GM12864 (cell line): Measurements from ENCODE around the gene F11R.
"Not testable (repeated sequence)": the region's sequence is repeated elsewhere in the genome, so short reads cannot be mapped to it uniquely, and the experiment has no call there.

Source experiments
- DNase-seq: peaks from one replicate; pipeline ENCODE4 v3.0.0-alpha.2; 2011; ENCODE audit warnings: low read depth
- H3K4me3 ChIP-seq: 2 replicates; pipeline ENCODE4 v1.5.1; 2011; ENCODE audit warnings: mild to moderate bottlenecking, low read depth, low read length, control low read depth
- TF ChIP-seq, protein P1 (sequence below): IDR thresholded peaks from 2 replicates; pipeline ENCODE4 v1.5.1; 2011; ENCODE audit warnings: low read depth, mild to moderate bottlenecking, moderate library complexity, low read length, control low read depth, inconsistent platforms; ENCODE audit errors: missing control alignments

F11R gene

DNA sequence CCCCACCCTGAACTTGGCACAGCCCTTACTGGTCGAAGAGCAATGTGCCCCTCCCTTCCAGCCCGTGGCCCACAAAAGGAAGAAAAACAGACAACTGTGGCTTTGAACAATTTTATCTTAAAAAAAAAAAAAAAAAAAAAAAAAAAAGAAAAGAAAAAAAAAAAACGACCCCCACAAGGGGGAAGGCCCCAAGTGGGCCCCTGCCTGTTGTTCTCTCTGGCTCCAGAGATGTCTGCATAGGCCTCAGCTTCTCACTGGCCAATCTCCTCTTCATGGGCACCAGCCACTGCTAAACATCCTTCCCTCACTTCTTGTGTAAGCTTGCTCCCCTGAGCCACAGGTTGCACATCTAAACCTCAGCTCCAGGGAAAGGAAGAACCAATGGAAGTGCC lies 18.2 kb upstream of the F11R start:
- TF ChIP-seq, protein P1, sequence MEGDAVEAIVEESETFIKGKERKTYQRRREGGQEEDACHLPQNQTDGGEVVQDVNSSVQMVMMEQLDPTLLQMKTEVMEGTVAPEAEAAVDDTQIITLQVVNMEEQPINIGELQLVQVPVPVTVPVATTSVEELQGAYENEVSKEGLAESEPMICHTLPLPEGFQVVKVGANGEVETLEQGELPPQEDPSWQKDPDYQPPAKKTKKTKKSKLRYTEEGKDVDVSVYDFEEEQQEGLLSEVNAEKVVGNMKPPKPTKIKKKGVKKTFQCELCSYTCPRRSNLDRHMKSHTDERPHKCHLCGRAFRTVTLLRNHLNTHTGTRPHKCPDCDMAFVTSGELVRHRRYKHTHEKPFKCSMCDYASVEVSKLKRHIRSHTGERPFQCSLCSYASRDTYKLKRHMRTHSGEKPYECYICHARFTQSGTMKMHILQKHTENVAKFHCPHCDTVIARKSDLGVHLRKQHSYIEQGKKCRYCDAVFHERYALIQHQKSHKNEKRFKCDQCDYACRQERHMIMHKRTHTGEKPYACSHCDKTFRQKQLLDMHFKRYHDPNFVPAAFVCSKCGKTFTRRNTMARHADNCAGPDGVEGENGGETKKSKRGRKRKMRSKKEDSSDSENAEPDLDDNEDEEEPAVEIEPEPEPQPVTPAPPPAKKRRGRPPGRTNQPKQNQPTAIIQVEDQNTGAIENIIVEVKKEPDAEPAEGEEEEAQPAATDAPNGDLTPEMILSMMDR: no peak

DNA sequence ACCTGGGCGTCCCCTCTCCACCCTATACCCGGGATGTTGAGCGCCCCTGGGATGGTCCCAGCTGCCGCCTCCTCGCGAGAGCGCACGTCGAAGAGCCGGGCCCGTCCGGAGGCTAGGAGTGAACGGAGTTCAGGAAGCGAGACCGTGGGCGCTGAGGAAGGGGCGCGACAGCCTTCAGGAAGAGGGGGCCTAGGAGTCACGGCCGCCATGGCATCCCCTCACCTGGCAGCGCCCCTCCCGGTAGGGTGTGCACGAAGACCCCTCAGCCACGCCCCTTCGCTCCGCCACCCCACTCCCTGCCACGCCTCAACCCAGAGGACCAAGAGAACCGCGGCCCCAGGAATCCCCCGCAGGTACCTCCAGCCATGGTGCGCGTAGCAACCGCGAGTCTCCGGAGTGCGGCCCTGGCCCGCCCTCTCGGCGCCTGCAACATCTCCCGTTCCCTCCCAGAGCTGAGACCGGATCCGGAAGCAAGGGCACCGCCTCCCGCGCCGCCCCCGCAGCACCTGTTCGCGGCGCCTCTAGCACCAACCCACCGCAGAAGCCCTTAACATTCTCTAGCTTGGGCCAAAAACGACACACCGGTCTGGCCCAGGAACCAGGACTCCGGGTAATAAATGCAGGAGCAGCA lies 17.7 kb upstream of the F11R start, which contains the start of gene TSTD1:
Gene TSTD1 (minus strand): TSS at position 442 of the 631 bp plus-strand sequence. CDS start 75 bp downstream, at position 367.
- no peak for DNase-seq
- H3K4me3 ChIP-seq: peak within 1 kb of the TSS; percentile 83
- TF ChIP-seq, protein P1: no peak

More for the DNA sequence above, 18.2 kb upstream of the F11R start:
- H3K4me3 ChIP-seq: peak overlapping the region; percentile 83
- DNase-seq: no peak

DNA sequence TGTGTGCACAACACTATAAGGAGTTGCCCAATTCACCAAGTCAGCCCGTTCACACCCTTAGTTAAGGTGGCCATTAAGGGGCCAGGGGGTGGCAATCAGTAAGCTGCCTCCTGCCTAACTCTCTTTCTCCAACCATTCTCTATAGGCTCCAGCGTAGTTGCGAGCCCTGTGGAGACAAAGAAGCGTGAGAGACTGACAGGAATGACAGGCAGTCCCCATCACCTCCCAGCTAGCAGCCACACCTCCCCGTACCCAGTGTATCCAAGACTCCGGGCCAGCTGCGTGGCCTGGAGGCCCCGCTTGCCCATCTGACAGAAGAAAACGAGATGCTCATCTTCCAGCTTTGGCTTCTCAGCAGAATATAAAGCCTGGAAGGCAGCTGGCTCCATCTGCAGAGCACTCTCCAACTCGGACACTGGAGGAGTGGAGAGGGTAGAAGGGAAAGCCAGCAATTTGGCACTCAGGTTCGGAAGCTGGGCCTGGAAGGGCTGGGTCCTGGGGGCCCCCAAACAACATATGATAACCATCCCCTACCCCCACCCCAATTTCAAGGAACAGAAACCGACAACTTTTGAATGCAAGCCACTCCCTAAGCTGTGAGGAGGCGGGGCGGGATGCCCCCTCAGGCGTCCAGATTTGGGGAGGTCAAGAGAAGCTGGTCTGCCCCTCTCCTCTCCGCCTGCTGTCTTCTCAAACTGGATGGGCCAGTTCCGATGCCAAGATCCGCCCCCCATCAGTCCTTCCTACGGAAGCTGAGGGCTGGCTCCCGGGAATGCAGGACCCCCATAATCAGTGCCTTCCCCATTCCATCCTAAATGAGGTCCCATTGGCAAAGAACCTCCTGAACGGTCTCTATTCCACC lies 16.9 kb upstream of the F11R start:
- no peak for DNase-seq
- peak overlapping the region; percentile 83 for H3K4me3 ChIP-seq
- TF ChIP-seq, protein P1: no peak

DNA sequence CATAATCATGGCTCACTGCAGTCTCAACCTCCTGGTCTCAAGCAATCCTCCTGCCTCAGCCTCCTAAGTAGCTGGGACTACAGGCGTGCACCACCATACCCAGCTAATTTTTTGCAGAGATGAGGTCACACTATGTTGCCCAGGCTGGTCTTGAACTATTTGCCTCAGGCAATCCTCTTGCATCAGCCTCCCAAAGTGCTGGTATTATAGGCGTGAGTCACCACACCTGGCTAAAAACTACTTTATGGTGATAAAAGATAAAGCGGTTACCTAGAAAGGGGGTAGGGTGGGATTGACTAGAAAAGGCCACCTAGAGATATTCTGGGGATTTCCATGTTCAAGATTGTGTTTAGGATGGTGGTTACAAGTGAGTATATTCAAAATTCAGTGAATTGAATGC lies 12.8 kb upstream of the F11R start:
- DNase-seq: no peak
- TF ChIP-seq, protein P1: no peak
- no peak overlapping the region for H3K4me3 ChIP-seq

DNA sequence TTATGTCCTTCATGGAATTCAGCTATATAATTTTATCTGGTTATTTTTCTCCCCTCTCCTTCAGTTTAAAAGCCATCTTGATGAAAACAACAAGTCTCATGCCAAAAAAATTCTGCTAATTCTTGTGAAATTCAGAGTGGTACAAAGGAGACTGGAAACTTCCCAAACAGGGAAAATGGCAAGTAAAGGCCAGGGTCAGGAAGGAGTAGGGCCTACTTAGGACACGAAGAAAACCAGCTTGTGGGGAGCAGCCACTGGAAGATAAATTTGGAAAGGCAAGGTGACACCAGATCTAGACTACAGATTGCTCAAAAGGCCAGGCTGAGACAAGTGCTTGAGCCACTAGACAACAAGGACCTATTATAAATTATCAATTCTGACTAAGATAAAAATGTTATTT lies 11.5 kb upstream of the F11R start:
- H3K4me3 ChIP-seq: no peak overlapping the region
- no peak for DNase-seq
- TF ChIP-seq, protein P1: no peak

DNA sequence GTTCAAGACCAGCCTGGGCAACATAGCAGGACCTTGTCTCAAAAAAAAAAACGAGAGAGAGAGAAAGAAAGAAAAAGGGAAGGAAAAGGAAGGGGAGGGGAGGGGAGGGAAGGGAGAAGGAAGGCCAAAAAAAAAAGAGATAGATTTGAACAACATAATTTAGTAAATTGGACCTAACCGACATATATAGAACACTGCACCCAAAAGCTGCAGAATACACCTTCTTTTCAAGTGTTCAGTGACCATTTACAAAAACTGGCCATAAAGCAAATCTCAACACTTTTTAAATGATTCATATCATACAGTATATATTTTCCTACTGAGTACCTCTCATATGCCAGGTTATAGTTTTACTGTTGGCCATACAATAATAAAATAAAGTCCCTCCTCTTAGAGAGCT lies 10.9 kb upstream of the F11R start:
- no peak overlapping the region for H3K4me3 ChIP-seq
- TF ChIP-seq, protein P1: no peak
- no peak for DNase-seq

DNA sequence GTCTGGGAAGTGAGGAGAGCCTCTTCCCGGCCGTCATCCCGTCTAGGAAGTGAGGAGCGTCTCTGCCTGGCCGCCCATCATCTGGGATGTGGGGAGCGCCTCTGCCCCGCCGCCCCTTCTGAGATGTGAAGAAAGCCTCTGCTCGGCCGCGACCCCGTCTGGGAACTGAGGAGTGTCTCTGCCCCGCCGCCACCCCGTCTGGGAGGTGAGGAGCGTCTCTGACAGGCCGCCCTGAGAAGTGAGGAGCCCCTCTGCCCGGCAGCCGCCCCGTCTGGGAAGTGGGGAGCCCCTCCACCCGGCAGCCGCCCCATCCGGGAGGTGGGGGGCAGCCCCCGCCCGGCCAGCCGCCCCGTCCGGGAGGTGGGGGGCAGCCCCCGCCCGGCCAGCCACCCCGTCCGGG lies 8.5 kb upstream of the F11R start:
- H3K4me3 ChIP-seq, DNase-seq: not testable (repeated sequence)

DNA sequence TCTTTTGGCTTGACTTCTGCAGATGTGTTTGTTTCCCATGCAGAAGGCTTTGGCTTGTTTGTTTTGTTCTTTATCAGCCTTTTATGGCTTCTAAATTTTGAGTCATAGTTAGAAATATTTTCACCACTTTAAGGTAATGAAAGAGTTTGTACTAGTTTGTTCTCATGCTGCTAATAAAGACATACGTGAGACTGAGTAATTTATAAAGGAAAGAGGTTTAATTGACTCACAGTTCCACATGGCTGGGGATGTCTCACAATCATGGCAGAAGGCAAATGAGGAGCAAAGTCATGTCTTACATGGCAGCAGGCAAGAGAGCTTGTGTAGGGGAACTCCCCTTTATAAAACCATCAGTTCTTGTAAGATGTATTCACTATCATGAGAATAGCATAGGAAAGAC lies 6.0 kb upstream of the F11R start:
- DNase-seq, H3K4me3 ChIP-seq: not testable (repeated sequence)

DNA sequence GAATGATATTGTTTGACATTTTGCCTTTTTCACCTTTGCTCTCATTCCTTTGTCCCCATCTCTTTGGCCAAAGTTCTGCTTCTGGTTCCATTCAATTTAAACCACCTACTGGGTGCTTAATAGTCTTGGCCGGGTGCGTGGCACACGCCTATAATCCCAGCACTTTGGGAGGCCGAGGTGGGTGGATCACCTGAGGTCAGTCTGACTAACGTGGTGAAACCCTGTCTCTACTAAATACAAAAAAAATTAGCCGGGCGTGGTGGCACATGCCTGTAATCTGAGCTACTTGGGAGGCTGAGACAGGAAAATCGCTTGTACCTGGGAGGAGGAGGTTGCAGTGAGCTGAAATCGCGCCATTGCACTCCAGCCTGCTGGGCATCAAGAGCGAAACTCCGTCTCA lies 1.5 kb upstream of the F11R start:
- DNase-seq, H3K4me3 ChIP-seq: not testable (repeated sequence)
